CD4-positive, CD25-positive, alpha-beta regulatory T cell (primary cell): ENCODE results near the gene AGFG2. TPM values are rescaled to one million over a fixed set of nuclear protein-coding genes. Genes with fewer than 3 reads are reported as not detected.

Experiments used
- ATAC-seq, 2 donors: fragments of 150-1000 bp; cut with Tn5 transposase; one replicate each; pipeline ENCODE4 v1.10.0; 2021; ENCODE audit warnings: low read depth in 2 of 2, moderate number of reproducible peaks in 2 of 2, moderate library complexity in 1 of 2
- DNase-seq, 3 donors: peaks; one replicate each; pipeline versions ENCODE4 v3.0.0 to v3.0.0-alpha.2; 2012 to 2022; ENCODE audit warnings: mixed read lengths in 1 of 3
- H3K27ac ChIP-seq: one replicate; pipeline ENCODE4 v1.7.0; 2013; ENCODE audit warnings: mild to moderate bottlenecking, low read length; ENCODE audit not compliant: insufficient read depth, poor library complexity, severe bottlenecking
- H3K27me3 ChIP-seq: one replicate; pipeline ENCODE4 v1.7.0; 2013; ENCODE audit warnings: low read length; ENCODE audit not compliant: control insufficient read depth, insufficient read depth
- H3K36me3 ChIP-seq: one replicate; pipeline ENCODE4 v1.7.0; 2013; ENCODE audit warnings: mild to moderate bottlenecking, low read length, moderate library complexity; ENCODE audit not compliant: control insufficient read depth, insufficient read depth
- H3K4me1 ChIP-seq: 2 replicates; pipeline ENCODE4 v1.7.0; 2013; ENCODE audit warnings: mild to moderate bottlenecking, low read length; ENCODE audit not compliant: insufficient read depth, control insufficient read depth, poor library complexity, severe bottlenecking
- H3K4me3 ChIP-seq: one replicate; pipeline ENCODE4 v1.7.0; 2013; ENCODE audit warnings: low read depth, mild to moderate bottlenecking, low read length, moderate library complexity
- H3K9me3 ChIP-seq, 2 experiments: 1 replicate in 1 of 2; 2 replicates in 1 of 2; pipeline ENCODE4 v1.7.0; 2013; ENCODE audit warnings: low read length in 2 of 2, mild to moderate bottlenecking in 1 of 2, moderate library complexity in 1 of 2; ENCODE audit not compliant: control insufficient read depth in 2 of 2
- H3K27ac Mint-ChIP-seq, 3 donors: one replicate each; pipeline ENCODE4 v1.8.0; 2020 to 2022; ENCODE audit warnings: mild to moderate bottlenecking in 3 of 3, mixed read lengths in 3 of 3, moderate library complexity in 2 of 3
- H3K27me3 Mint-ChIP-seq: one replicate; pipeline ENCODE4 v1.8.0; 2022; ENCODE audit warnings: mild to moderate bottlenecking, mixed read lengths
- H3K36me3 Mint-ChIP-seq: one replicate; pipeline ENCODE4 v1.8.0; 2020; ENCODE audit warnings: mixed read lengths
- H3K4me1 Mint-ChIP-seq, 4 donors: one replicate each; pipeline ENCODE4 v1.8.0; 2020 to 2022; ENCODE audit warnings: mixed read lengths in 4 of 4, mild to moderate bottlenecking in 1 of 4
- H3K4me3 Mint-ChIP-seq, 4 donors: one replicate each; pipeline ENCODE4 v1.8.0; 2020 to 2022; ENCODE audit warnings: mild to moderate bottlenecking in 4 of 4, mixed read lengths in 4 of 4, moderate library complexity in 3 of 4
- H3K9me3 Mint-ChIP-seq, 7 donors: one replicate each; pipeline ENCODE4 v1.8.0; 2020 to 2022; ENCODE audit warnings: mixed read lengths in 7 of 7, mild to moderate bottlenecking in 3 of 7, moderate library complexity in 2 of 7
- polyA plus RNA-seq, 4 donors: library from polyadenylated mRNA; unstranded; fragments of 300-500 nt; fragmentation: Illumina TruSeq; gene quantifications; one replicate each; pipeline ENCODE4 v1.2.3, GENCODE V29; 2021
- total RNA-seq: library from RNA; stranded (reverse); gene quantifications from one replicate; pipeline ENCODE4 v1.2.3, GENCODE V29; 2022

AGFG2 gene
- total and polyA plus RNA-seq, 5 donors from 2014 or later = 11.7 to 40.8 (median 17.3) TPM

GRCh38 chr7:100611983-100612729 lies 73.2 kb downstream of the AGFG2 start, which contains the start of gene MOSPD3:
TSS of gene MOSPD3 (plus strand) at chr7:100612540. CDS start at chr7:100612792, 252 bp downstream.
- H3K4me3 Mint-ChIP-seq = peak within 1 kb of the TSS; percentile 96 to 100 (median 96)
- DNase-seq (peak; percentile 96 to 99 (median 98)), ATAC-seq (peak; percentile 89 to 90)
- H3K27ac ChIP-seq = peak within 1 kb of the TSS; percentile 95
- H3K27me3 Mint-ChIP-seq = peaks cover 16% of the 10 kb centered on the region
- no peaks in the 10 kb centered on the region for H3K9me3 ChIP-seq
- H3K4me3 ChIP-seq = peak within 1 kb of the TSS; percentile 76
- no peaks in the 10 kb centered on the region for H3K27me3 ChIP-seq
- no peaks in the 10 kb centered on the region for H3K9me3 Mint-ChIP-seq
- H3K4me1 Mint-ChIP-seq = peaks cover 10 to 34% (median 21%) of the 10 kb centered on the region in 4 donors
- H3K4me1 ChIP-seq = peaks cover 23% of the 10 kb centered on the region
- H3K36me3 ChIP-seq = no peaks in the 10 kb centered on the region
- H3K27ac Mint-ChIP-seq = peak within 1 kb of the TSS; percentile 99 to 100 (median 99)
- H3K36me3 Mint-ChIP-seq = peaks cover 7% of the 10 kb centered on the region

GRCh38 chr7:100612730-100613390 lies 73.9 kb downstream of the AGFG2 start:
- peaks cover 10 to 30% (median 18%) of the 10 kb centered on the region in 4 donors for H3K4me1 Mint-ChIP-seq
- peak overlapping the region in 2 of 3 donors; percentile 78 to 99 for H3K27ac Mint-ChIP-seq
- H3K9me3 Mint-ChIP-seq = no peaks in the 10 kb centered on the region
- H3K4me3 Mint-ChIP-seq = peak overlapping the region; percentile 87 to 96 (median 91)
- DNase-seq (peak in 2 of 3 donors; percentile 32 to 46), ATAC-seq (no peak)
- peaks cover 23% of the 10 kb centered on the region for H3K4me1 ChIP-seq
- no peaks in the 10 kb centered on the region for H3K9me3 ChIP-seq
- peaks cover 7% of the 10 kb centered on the region for H3K36me3 Mint-ChIP-seq
- peak overlapping the region; percentile 95 for H3K27ac ChIP-seq
- H3K27me3 ChIP-seq = no peaks in the 10 kb centered on the region
- H3K4me3 ChIP-seq = peak overlapping the region; percentile 54
- peaks cover 9% of the 10 kb centered on the region for H3K27me3 Mint-ChIP-seq
- no peaks in the 10 kb centered on the region for H3K36me3 ChIP-seq

GRCh38 chr7:100613412-100614175 lies 74.6 kb downstream of the AGFG2 start:
- H3K4me3 ChIP-seq = peak overlapping the region; percentile 62
- Mint-ChIP-seq H3K27ac (peak overlapping the region; percentile 17 to 78 (median 65)), H3K36me3 (peaks cover 7% of the 10 kb centered on the region), H3K27me3 (peaks cover 4% of the 10 kb centered on the region), H3K4me3 (peak overlapping the region; percentile 87 to 92 (median 90)), H3K9me3 (no peaks in the 10 kb centered on the region), H3K4me1 (peaks cover 10 to 30% (median 18%) of the 10 kb centered on the region in 4 donors)
- H3K27ac ChIP-seq = no peak overlapping the region
- peaks cover 23% of the 10 kb centered on the region for H3K4me1 ChIP-seq
- no peaks in the 10 kb centered on the region for H3K36me3 ChIP-seq
- no peak for DNase-seq
- no peaks in the 10 kb centered on the region for H3K27me3 ChIP-seq
- H3K9me3 ChIP-seq = no peaks in the 10 kb centered on the region
- no peak for ATAC-seq

GRCh38 chr7:100614308-100614861 lies 75.4 kb downstream of the AGFG2 start:
- Mint-ChIP-seq H3K27me3 (peaks cover 4% of the 10 kb centered on the region), H3K4me1 (peaks cover 10 to 30% (median 18%) of the 10 kb centered on the region in 4 donors), H3K36me3 (peaks cover 7% of the 10 kb centered on the region), H3K4me3 (peak overlapping the region in 2 of 4 donors; percentile 90 to 91), H3K27ac (peak overlapping the region in 2 of 3 donors; percentile 48 to 65), H3K9me3 (no peaks in the 10 kb centered on the region)
- Histone ChIP-seq H3K36me3 (no peaks in the 10 kb centered on the region), H3K27ac (no peak overlapping the region), H3K27me3 (no peaks in the 10 kb centered on the region), H3K4me1 (peaks cover 23% of the 10 kb centered on the region), H3K4me3 (no peak overlapping the region), H3K9me3 (no peaks in the 10 kb centered on the region)
- DNase-seq (no peak), ATAC-seq (no peak)

Other genes starting within 250 kb of the AGFG2 start
- not detected for gene SPDYE3, start 231.5 kb upstream of the AGFG2 start, total RNA-seq
- 1 to 10 TPM; 4.5 to 7.2 (median 6.1) TPM for gene SPDYE3, start 231.5 kb upstream of the AGFG2 start, polyA plus RNA-seq
- 88.0 TPM for gene PILRB, start 181.1 kb upstream of the AGFG2 start, total RNA-seq
- 1 to 10 TPM; 2.1 to 3.6 (median 2.5) TPM for gene PILRB, start 181.1 kb upstream of the AGFG2 start, polyA plus RNA-seq
- gene PILRA, start 165.7 kb upstream of the AGFG2 start, total RNA-seq = 13.2 TPM
- under 1 TPM in 2 of 4 donors, not detected in 2; 0.17 to 0.39 TPM for gene PILRA, start 165.7 kb upstream of the AGFG2 start, polyA plus RNA-seq
- gene ZCWPW1, start 110.5 kb upstream of the AGFG2 start, total RNA-seq = 4.0 TPM
- gene ZCWPW1, start 110.5 kb upstream of the AGFG2 start, polyA plus RNA-seq = 1 to 10 TPM; 2.2 to 5.4 (median 4.0) TPM
- 73.1 TPM for gene MEPCE, start 109.4 kb upstream of the AGFG2 start, total RNA-seq
- 10 to 100 TPM; 10.2 to 15.9 (median 13.5) TPM for gene MEPCE, start 109.4 kb upstream of the AGFG2 start, polyA plus RNA-seq
- gene PPP1R35, start 102.7 kb upstream of the AGFG2 start, total RNA-seq = 52.8 TPM
- gene PPP1R35, start 102.7 kb upstream of the AGFG2 start, polyA plus RNA-seq = 10 to 100 TPM; 42.3 to 72.2 (median 49.4) TPM
- 3.7 TPM for gene SPACDR, start 74.9 kb upstream of the AGFG2 start, total RNA-seq
- gene SPACDR, start 74.9 kb upstream of the AGFG2 start, polyA plus RNA-seq = under 1 TPM in 2 of 4 donors, not detected in 2; 0.32 TPM
- 113 TPM for gene TSC22D4, start 60.0 kb upstream of the AGFG2 start, total RNA-seq
- gene TSC22D4, start 60.0 kb upstream of the AGFG2 start, polyA plus RNA-seq = 10 to 100 TPM; 22.2 to 35.8 (median 33.4) TPM
- gene NYAP1, start 55.3 kb upstream of the AGFG2 start, total RNA-seq = 0.89 TPM
- not detected for gene NYAP1, start 55.3 kb upstream of the AGFG2 start, polyA plus RNA-seq
- 47.4 TPM for gene SAP25, start 34.7 kb downstream of the AGFG2 start, total RNA-seq
- gene SAP25, start 34.7 kb downstream of the AGFG2 start, polyA plus RNA-seq = under 1 TPM in 1 of 4 donors, not detected in 3; 0.47 TPM
- 350 TPM for gene LRCH4, start 46.9 kb downstream of the AGFG2 start, total RNA-seq
- gene LRCH4, start 46.9 kb downstream of the AGFG2 start, polyA plus RNA-seq = 100 to 1,000 TPM; 115 to 136 (median 126) TPM
- not detected for gene FBXO24, start 47.1 kb downstream of the AGFG2 start, total RNA-seq
- gene FBXO24, start 47.1 kb downstream of the AGFG2 start, polyA plus RNA-seq = under 1 TPM in 3 of 4 donors, not detected in 1; 0.21 to 0.26 (median 0.22) TPM
- gene PCOLCE, start 63.2 kb downstream of the AGFG2 start, total RNA-seq = 2.8 TPM
- gene PCOLCE, start 63.2 kb downstream of the AGFG2 start, polyA plus RNA-seq = 1 to 10 TPM in 1 of 4 donors, under 1 TPM in 2, not detected in 1; 0.23 to 1.5 (median 0.89) TPM
- gene MOSPD3, start 73.3 kb downstream of the AGFG2 start, total RNA-seq = 13.9 TPM
- gene MOSPD3, start 73.3 kb downstream of the AGFG2 start, polyA plus RNA-seq = 10 to 100 TPM; 13.8 to 22.9 (median 21.9) TPM
- gene TFR2, start 102.3 kb downstream of the AGFG2 start, total RNA-seq = 8.0 TPM
- gene TFR2, start 102.3 kb downstream of the AGFG2 start, polyA plus RNA-seq = 1 to 10 TPM; 1.2 to 2.0 (median 1.5) TPM
- gene ACTL6B, start 117.2 kb downstream of the AGFG2 start, total RNA-seq = not detected
- not detected for gene ACTL6B, start 117.2 kb downstream of the AGFG2 start, polyA plus RNA-seq
- 160 TPM for gene GNB2, start 134.5 kb downstream of the AGFG2 start, total RNA-seq
- 10 to 100 TPM; 47.2 to 70.0 (median 66.8) TPM for gene GNB2, start 134.5 kb downstream of the AGFG2 start, polyA plus RNA-seq
- 82.4 TPM for gene GIGYF1, start 155.0 kb downstream of the AGFG2 start, total RNA-seq
- gene GIGYF1, start 155.0 kb downstream of the AGFG2 start, polyA plus RNA-seq = under 1 TPM; 0.71 to 0.89 (median 0.73) TPM
- gene POP7, start 166.9 kb downstream of the AGFG2 start, total RNA-seq = 11.3 TPM
- gene POP7, start 166.9 kb downstream of the AGFG2 start, polyA plus RNA-seq = 10 to 100 TPM; 57.2 to 63.0 (median 61.5) TPM
- gene EPO, start 181.3 kb downstream of the AGFG2 start, total RNA-seq = not detected
- gene EPO, start 181.3 kb downstream of the AGFG2 start, polyA plus RNA-seq = under 1 TPM in 1 of 4 donors, not detected in 3; 0.23 TPM
- gene ZAN, start 194.4 kb downstream of the AGFG2 start, total RNA-seq = not detected
- gene ZAN, start 194.4 kb downstream of the AGFG2 start, polyA plus RNA-seq = not detected